RWPE1 (cell line): ENCODE data around the gene DNMT3A.

Experiments used
- CTCF ChIA-PET: fragments of 350-600 bp; sonication (Branson Sonifier 250); formaldehyde crosslinking; extraction: SDS; loops from one replicate; lab custom pipeline; 2021; lab: Yijun Ruan, JAX
- POLR2A ChIA-PET: fragments of 400-600 bp; formaldehyde crosslinking; extraction: SDS; loops from one replicate; lab custom pipeline; 2020; ENCODE audit warnings: antibody characterized with exemption; ENCODE audit not compliant: low non-redundant PET; lab: Yijun Ruan, JAX
- DNase-seq: peaks from one replicate; pipeline ENCODE4 v3.0.0; 2012; ENCODE audit warnings: low spot score
- H3K27ac ChIP-seq: fragments of 450-650 bp; 2 replicates; pipeline ENCODE4 v1.5.1; 2017
- TF ChIP-seq, protein P1 (sequence below): fragments of 450-650 bp; conservative IDR thresholded peaks from 2 replicates; pipeline ENCODE4 v1.5.1; 2017; ENCODE audit warnings: low read depth, mild to moderate bottlenecking

Gene DNMT3A

DNA sequence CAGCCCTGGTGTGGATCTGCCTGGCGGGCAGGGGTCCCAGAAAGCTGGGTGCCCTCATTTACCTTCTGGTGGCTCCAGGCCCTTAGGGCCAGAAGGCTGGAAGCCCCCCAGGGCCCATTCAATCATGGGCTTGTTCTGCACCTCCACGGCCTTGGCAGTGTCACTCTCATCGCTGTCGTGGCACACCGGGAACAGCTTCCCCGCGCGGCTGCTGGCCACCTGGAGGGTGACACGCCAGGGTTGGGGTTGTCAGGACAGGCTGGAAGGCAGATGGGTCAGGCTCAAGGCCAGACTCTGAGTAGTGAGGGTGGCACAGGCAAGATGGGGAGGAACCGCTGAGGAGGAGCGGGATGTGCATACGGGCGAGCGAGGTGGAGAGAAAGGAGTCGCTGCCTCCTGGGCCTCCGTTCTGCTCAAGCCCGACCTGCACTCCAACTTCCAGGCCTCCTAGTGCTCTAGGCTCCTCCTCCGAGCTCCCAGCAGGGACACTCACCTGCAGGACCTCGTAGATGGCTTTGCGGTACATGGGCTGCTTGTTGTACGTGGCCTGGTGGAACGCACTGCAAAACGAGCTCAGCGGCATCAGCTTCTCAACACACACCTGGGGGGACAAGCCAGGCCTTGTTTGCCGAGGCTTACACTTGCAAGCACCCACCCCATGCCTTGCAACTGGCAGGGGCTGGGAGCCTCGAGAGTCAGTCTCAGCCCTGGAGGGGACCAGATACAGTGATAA lies 95.0 kb downstream of the DNMT3A start:
- ChIA-PET CTCF (interaction anchor here (0.6 to 1.0 kb wide), 3 partner anchors 11 to 256 kb away, joined by 3 read pairs; no protein-coding TSS in a partner anchor), POLR2A (no interaction called here)
- TF ChIP-seq, protein P1, sequence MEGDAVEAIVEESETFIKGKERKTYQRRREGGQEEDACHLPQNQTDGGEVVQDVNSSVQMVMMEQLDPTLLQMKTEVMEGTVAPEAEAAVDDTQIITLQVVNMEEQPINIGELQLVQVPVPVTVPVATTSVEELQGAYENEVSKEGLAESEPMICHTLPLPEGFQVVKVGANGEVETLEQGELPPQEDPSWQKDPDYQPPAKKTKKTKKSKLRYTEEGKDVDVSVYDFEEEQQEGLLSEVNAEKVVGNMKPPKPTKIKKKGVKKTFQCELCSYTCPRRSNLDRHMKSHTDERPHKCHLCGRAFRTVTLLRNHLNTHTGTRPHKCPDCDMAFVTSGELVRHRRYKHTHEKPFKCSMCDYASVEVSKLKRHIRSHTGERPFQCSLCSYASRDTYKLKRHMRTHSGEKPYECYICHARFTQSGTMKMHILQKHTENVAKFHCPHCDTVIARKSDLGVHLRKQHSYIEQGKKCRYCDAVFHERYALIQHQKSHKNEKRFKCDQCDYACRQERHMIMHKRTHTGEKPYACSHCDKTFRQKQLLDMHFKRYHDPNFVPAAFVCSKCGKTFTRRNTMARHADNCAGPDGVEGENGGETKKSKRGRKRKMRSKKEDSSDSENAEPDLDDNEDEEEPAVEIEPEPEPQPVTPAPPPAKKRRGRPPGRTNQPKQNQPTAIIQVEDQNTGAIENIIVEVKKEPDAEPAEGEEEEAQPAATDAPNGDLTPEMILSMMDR = no peak
- no peak for DNase-seq
- no peak overlapping the region for H3K27ac ChIP-seq

DNA sequence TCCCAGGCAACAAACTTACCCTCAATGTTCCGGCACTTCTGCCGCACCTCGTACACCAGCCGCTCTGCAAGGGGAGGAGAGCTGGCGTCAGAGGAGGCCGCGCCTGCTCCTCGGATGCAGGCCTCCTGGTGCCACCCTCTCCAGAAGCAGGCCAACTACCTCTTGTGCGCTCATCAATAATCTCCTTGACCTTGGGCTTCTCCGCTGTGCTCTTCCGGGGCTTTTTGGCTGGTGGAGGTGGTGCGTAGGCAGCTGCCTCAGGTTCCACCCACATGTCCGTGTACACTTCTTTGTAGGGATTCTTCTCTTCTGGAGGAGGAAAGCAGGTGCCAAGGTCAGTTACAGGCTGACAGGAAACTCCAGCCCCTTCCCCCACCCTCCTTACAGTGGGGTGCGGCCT lies 95.7 kb downstream of the DNMT3A start:
- no peak for DNase-seq
- CTCF ChIA-PET = no interaction called here
- TF ChIP-seq, protein P1 = no peak
- POLR2A ChIA-PET = no interaction called here
- H3K27ac ChIP-seq = no peak overlapping the region

DNA sequence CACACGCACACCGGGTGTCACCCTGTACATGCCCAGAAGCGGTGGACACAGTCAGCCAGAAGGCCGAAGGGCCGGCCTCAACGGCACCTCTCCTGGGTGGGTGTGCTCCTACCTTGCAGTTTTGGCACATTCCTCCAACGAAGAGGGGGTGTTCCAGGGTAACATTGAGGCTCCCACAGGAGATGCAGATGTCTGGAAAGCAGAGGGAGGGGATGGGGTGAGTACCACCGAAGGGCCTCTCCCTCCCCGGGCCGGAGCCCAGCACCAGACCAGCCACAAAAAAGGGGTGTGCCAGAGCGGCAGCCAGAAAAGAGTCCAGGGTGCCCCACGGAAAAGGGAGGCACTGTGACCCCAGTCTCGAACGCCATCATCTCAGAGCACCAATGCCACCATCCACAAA lies 96.6 kb downstream of the DNMT3A start:
- ChIA-PET CTCF (no interaction called here), POLR2A (no interaction called here)
- TF ChIP-seq, protein P1 = no peak

DNA sequence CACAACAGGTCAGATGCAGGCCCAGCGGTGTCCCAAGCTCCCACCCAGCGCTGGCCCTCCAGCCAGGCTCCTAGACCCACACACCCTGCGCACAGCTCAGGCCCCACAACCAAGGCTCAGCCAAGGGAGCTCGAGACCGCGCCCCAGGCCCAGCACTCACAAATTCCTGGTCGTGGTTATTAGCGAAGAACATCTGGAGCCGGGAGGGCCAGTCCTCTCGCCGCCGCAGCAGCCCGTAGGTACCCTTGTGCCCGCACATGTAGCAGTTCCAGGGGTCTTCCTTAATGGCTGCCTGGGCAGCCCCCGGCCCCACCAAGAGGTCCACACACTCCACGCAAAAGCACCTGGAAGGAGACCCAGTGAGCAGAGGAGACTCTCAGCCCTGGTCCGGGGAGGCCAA lies 97.7 kb downstream of the DNMT3A start:
- TF ChIP-seq, protein P1 = no peak
- ChIA-PET POLR2A (no interaction called here), CTCF (interaction anchor here (0.7 kb wide), 1 partner anchor 15 kb away, joined by 3 read pairs; no protein-coding TSS in a partner anchor)
- no peak overlapping the region for H3K27ac ChIP-seq
- no peak for DNase-seq

More for the DNA sequence above, 96.6 kb downstream of the DNMT3A start:
- DNase-seq = no peak
- no peak overlapping the region for H3K27ac ChIP-seq

DNA sequence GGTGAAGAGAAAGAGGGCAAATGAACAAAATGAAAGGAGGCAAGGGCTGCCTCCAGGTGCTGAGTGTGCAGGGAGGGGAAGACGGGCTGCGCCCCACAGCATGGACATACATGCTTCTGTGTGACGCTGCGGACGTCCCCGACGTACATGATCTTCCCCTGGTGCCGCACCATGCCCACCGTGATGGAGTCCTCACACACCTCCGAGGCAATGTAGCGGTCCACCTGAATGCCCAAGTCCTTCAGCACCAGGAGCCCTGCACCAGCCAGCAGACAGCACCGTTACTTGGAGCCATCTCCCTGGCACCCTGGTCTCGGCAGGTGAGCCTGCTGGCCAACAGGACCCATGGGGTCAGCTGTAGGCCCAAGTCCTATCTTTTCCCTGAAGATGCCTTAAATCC lies 100.3 kb downstream of the DNMT3A start:
- POLR2A ChIA-PET = no interaction called here
- no peak for DNase-seq
- CTCF ChIA-PET = no interaction called here
- TF ChIP-seq, protein P1 = no peak
- no peak overlapping the region for H3K27ac ChIP-seq

DNA sequence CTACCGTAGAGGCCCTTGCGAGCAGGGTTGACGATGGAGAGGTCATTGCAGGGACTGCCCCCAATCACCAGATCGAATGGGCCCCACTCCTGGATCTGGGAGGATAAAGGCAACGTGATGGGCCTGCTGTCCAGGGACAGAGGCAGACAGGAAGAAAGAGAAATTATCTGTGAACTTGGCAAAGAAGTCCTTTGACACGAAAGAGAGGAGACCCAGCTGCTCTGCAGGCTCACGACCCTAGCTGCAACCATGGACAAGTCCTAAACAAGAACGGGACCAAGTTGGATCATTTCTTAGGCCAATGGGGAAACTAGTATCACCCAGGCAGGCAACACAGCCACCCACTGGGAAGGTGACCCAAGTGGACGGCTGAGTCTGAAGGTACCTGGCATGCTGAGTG lies 101.1 kb downstream of the DNMT3A start:
- no peak for DNase-seq
- TF ChIP-seq, protein P1 = no peak
- CTCF ChIA-PET = interaction anchor here (0.6 to 1.9 kb wide), 2 partner anchors 12 to 44 kb away, joined by 6 to 9 read pairs; no protein-coding TSS in a partner anchor
- POLR2A ChIA-PET = no interaction called here
- H3K27ac ChIP-seq = no peak overlapping the region
